Measurements from ENCODE around the gene MKRN1. TPM values are rescaled to one million over a fixed set of nuclear protein-coding genes. Genes with fewer than 3 reads are reported as not detected.
A peak's percentile ranks its signal among the peaks of the same experiment; 100 is the strongest.

Gene MKRN1
- total and polyA plus RNA-seq, 2 of the 4 experiments (the other 2 are of a cell fraction), result 47.2 to 83.0 TPM

DNA sequence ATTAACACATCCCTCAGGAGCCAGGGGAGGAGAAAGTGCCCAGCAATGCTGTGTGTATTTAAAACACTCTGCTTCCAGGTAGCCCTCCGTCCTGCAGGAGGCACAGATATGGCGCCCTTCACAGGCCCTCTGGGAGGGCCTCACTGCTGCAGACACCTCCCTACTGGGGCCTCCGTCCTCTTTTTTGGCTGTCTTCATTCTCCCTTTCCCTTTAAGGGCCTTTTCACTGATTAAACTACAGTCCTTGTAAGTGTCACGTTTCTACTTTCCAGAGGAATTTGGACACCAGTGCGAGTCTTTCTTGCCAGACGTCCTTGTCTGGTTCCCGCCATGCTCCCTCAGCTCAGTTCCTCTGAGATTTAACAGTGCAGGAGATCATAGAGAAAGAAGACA is 39.7 kb upstream of the MKRN1 start:
- no peak overlapping the region for H2BK120ac ChIP-seq (ENCODE audit: low read depth, low read length)
- H3K9ac ChIP-seq (ENCODE audit: low read depth, low read length), result no peak overlapping the region
- POLR2A ChIA-PET (ENCODE audit: unreplicated experiment), result no interaction called here
- H3K4ac ChIP-seq (ENCODE audit: low read depth, low read length), result no peak overlapping the region
- H4K5ac ChIP-seq (ENCODE audit: low read depth, low read length), result no peak overlapping the region
- BruUV-seq (replicated peaks), result no TSS peak
- H3K36me3 ChIP-seq (ENCODE audit: control insufficient read depth, insufficient read depth, low read length), result peaks cover 29% of the 10 kb centered on the region
- intact Hi-C loops (cut with micrococcal nuclease), result no loop called here
- no peaks in the 10 kb centered on the region for H3K27me3 ChIP-seq (ENCODE audit: control insufficient read depth, insufficient read depth, low read length)
- H3K9me3 ChIP-seq (ENCODE audit: control insufficient read depth, insufficient read depth, low read length), result no peaks in the 10 kb centered on the region
- ATAC-seq (ENCODE audit: low read depth) (no peak), DNase-seq (no peak)
- H4K91ac ChIP-seq (ENCODE audit: insufficient read depth, low read depth, low read length), result no peak overlapping the region
- H3K4me3 ChIP-seq (ENCODE audit: insufficient read depth, low read depth, low read length), result no peak overlapping the region
- H2BK20ac ChIP-seq (ENCODE audit: low read depth, low read length), result no peak overlapping the region
- H3K27ac ChIP-seq (ENCODE audit: insufficient read depth, low read length), result no peak overlapping the region
- no peak overlapping the region for H3K14ac ChIP-seq (replicated peaks; ENCODE audit: low read depth, low read length)
- no peak overlapping the region for H2BK15ac ChIP-seq (ENCODE audit: low read depth, low read length)
- no peak overlapping the region for H3K4me2 ChIP-seq (ENCODE audit: low read depth, low read length)
- no peak overlapping the region for H3K23ac ChIP-seq (ENCODE audit: low read depth, low read length)
- no peak overlapping the region for H3K18ac ChIP-seq (ENCODE audit: low read depth, low read length)
- H3K9me1 ChIP-seq (ENCODE audit: insufficient read depth, low read length), result peaks cover 5% of the 10 kb centered on the region; the same call in 1 of the 2 replicates
- no peak overlapping the region for H3K56ac ChIP-seq (ENCODE audit: extremely low read depth, insufficient read depth, low read length)
- H3K79me1 ChIP-seq (ENCODE audit: low read depth in 1 of 2, low read length in 2 of 2), result no peaks in the 10 kb centered on the region; a peak in 1 of 4 replicates
- H4K8ac ChIP-seq (ENCODE audit: low read depth in 2 of 2, low read length in 2 of 2), result no peak overlapping the region
- H3K4me1 ChIP-seq (ENCODE audit: control insufficient read depth, insufficient read depth, low read length), result 0 out of 2 replicates have a peak, but pooled peaks cover 2% of the 10 kb centered on the region
- in situ Hi-C loops (cut with MboI; ENCODE audit: low sequenced_read_pairs), result loop anchor here (25.0 kb wide), 1 partner anchor 493 kb away; the partner anchor contains the start of gene MRPS33
- WGBS, 2 experiments (ENCODE audit: extremely low coverage in 2 of 2, insufficient read length in 1 of 2), result 81% methylated on average over 4 of the region's 7 CpGs; no CpG with 5 or more reads in 1 of the 2 experiments
- no peak overlapping the region for H2AK5ac ChIP-seq (ENCODE audit: low read depth, low read length)
- H4K20me1 ChIP-seq (ENCODE audit: insufficient read depth, low read length), result peaks cover 4% of the 10 kb centered on the region; the same call in 1 of the 2 replicates
- H2BK5ac ChIP-seq (ENCODE audit: low read depth, low read length, poor library complexity, severe bottlenecking), result no peak overlapping the region
- H2AFZ ChIP-seq (replicated peaks; ENCODE audit: low read length, poor library complexity), result no peak overlapping the region
- H2AK9ac ChIP-seq (replicated peaks; ENCODE audit: low read depth, low read length, poor library complexity), result peak overlapping the region; percentile 60
- dilution Hi-C loops (cut with HindIII; ENCODE audit: low sequenced_read_pairs, unreplicated experiment), result no loop called here
- CTCF ChIA-PET, result no interaction called here
- TF ChIP-seq POLR2A (IDR thresholded peaks at IDR 0.05; ENCODE audit: low read depth, low read length), result no peak
- TF ChIP-seq NFE2L2 (IDR thresholded peaks at IDR 0.05; ENCODE audit: low read depth, low read length), result no peak
- no peak for TF ChIP-seq SMC3 (IDR thresholded peaks at IDR 0.05; ENCODE audit: low read depth, low read length)
- TF ChIP-seq MAFK (IDR thresholded peaks at IDR 0.05; ENCODE audit: low read depth, low read length), result no peak
- TF ChIP-seq MXI1 (IDR thresholded peaks at IDR 0.05; ENCODE audit: borderline replicate concordance, low read depth, low read length), result no peak
- TF ChIP-seq, protein P1, sequence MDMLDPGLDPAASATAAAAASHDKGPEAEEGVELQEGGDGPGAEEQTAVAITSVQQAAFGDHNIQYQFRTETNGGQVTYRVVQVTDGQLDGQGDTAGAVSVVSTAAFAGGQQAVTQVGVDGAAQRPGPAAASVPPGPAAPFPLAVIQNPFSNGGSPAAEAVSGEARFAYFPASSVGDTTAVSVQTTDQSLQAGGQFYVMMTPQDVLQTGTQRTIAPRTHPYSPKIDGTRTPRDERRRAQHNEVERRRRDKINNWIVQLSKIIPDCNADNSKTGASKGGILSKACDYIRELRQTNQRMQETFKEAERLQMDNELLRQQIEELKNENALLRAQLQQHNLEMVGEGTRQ (IDR thresholded peaks at IDR 0.05; ENCODE audit: low read depth, low read length), result no peak
- no peak for TF ChIP-seq CEBPB (IDR thresholded peaks at IDR 0.05; ENCODE audit: low read depth, low read length)
- TF ChIP-seq MAZ (IDR thresholded peaks at IDR 0.05; ENCODE audit: borderline replicate concordance, low read depth, low read length), result no peak
- TF ChIP-seq, protein P2, sequence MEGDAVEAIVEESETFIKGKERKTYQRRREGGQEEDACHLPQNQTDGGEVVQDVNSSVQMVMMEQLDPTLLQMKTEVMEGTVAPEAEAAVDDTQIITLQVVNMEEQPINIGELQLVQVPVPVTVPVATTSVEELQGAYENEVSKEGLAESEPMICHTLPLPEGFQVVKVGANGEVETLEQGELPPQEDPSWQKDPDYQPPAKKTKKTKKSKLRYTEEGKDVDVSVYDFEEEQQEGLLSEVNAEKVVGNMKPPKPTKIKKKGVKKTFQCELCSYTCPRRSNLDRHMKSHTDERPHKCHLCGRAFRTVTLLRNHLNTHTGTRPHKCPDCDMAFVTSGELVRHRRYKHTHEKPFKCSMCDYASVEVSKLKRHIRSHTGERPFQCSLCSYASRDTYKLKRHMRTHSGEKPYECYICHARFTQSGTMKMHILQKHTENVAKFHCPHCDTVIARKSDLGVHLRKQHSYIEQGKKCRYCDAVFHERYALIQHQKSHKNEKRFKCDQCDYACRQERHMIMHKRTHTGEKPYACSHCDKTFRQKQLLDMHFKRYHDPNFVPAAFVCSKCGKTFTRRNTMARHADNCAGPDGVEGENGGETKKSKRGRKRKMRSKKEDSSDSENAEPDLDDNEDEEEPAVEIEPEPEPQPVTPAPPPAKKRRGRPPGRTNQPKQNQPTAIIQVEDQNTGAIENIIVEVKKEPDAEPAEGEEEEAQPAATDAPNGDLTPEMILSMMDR (conservative IDR thresholded peaks at IDR 0.05; ENCODE audit: low read depth, low read length), result no peak
- no peak for TF ChIP-seq CHD1 (IDR thresholded peaks at IDR 0.05; ENCODE audit: low read depth, low read length)
- TF ChIP-seq, protein P3, sequence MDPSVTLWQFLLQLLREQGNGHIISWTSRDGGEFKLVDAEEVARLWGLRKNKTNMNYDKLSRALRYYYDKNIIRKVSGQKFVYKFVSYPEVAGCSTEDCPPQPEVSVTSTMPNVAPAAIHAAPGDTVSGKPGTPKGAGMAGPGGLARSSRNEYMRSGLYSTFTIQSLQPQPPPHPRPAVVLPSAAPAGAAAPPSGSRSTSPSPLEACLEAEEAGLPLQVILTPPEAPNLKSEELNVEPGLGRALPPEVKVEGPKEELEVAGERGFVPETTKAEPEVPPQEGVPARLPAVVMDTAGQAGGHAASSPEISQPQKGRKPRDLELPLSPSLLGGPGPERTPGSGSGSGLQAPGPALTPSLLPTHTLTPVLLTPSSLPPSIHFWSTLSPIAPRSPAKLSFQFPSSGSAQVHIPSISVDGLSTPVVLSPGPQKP (IDR thresholded peaks at IDR 0.05; ENCODE audit: borderline replicate concordance, low read depth, low read length), result no peak

Data from IMR-90 (cell line).